Fibroblast of upper back skin (primary cell): Measurements from ENCODE around the gene CAPRIN1.

Experiments used
- DNase-seq: peaks from one replicate; pipeline ENCODE4 v3.0.0-alpha.2; 2013

CAPRIN1 gene

GRCh38 chr11:34098813-34099212 is 47.3 kb downstream of the CAPRIN1 start:
- DNase-seq, result no peak

DNA sequence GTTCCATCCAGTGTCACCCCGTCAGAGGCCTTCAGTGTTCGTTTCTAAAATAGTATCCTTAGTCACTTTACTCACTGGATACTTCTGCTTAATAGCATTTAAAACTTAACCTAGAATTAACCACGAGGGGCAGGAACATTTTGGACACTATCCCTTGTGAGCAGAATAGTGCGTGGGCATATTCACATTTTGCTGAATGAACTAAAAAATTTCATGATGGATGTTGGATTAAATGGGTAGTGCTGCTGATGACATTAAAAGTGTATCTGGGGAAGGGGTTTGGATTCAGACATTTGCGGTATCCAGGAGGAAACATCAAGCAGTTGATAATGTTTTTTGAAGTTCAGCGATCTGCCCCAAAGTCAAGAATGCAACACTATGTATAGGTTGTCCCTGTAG is 53.1 kb downstream of the CAPRIN1 start:
- DNase-seq, result no peak

DNA sequence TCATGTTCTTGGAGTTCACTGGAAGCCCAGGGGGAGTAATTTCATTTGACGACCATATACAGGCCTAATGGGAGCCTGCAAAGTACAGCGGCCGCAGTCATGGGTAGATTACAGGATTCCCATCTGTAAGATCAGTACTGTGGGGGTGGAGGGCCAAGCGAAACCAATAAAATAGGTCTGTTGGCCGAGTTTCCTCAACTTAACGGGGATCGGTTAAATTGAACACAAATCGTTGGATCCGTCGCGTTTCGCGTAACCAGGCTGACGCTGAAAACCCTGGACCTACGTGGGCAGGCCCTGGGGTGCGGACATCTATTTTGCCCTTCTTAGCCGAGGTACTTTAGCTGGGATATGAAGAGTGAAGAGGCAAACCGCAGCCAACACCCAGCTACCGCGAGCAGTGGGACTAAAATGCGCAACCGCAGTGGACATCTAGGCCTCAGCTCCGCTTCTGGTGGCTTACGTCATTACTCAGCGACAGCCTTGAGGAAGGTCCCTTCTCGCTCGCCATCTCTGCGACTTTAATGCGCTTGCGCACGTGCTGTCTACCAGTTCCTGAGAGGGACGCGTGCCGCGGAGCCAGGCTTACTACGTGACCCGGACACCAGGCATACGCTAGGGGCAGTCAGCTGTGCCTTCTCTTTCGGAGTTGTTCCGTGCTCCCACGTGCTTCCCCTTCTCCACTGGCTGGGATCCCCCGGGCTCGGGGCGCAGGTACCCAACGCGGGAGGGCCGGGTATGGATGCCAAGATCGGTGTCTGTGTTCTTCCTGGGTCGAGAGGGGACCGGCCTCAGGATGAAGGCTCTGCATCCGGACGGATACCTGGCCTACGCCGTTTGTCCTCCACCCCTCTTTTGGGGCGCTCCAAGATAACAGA is 53.8 kb downstream of the CAPRIN1 start, which contains the start of gene NAT10:
Gene NAT10, plus strand, starts transcription at position 551 of the 878 bp plus-strand sequence. CDS start 2,597 bp downstream, outside the sequence.
- DNase-seq, result peak; percentile 99

- no peak for DNase-seq
These were observed 54.5 kb downstream of the CAPRIN1 start for GRCh38 chr11:34105957-34106504.

DNA sequence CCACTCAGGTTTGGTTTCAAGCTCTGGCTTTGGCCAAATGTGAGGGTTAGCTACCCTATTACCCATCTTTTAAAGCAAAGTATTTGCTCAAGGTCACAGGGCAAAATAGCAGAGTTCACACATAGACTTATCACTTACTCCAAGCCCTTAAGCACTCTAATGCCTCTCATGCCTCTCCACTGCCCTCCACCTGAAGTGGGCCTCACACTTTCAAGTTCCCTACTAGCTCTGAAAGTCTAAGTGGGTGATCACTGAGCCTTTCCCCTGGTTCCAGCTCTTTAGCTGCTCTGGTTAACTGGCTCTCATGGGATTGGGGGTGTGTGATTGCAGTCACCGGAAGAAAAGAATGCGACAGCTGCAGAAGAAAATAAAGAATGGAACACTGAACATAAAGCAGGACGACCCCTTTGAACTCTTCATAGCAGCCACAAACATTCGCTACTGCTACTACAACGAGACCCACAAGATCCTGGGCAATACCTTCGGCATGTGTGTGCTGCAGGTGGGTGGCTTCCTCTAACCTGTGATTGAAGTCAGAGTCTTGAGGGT is 60.3 kb downstream of the CAPRIN1 start:
- no peak for DNase-seq

DNA sequence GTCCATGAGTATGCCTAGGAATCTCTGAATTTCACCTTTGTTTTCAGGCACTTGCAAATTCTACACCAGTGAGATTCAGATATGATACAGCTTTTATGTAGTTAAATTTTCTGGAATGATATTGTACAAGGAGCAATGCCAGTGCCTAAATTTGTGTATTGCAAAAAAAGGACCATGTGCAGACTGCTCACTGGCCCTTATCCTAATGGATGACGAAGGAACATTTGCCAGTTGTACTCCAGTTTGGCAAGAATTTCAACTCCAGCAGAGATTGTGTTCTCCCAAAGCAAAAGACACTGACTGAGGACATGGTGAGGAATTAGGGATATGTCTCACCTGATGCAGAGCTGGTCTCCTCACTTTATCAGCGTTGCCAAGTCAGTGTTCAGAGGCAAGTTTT is 62.5 kb downstream of the CAPRIN1 start:
- no peak for DNase-seq

GRCh38 chr11:34114471-34114870 is 62.9 kb downstream of the CAPRIN1 start:
- no peak for DNase-seq

- no peak for DNase-seq
These were observed 69.1 kb downstream of the CAPRIN1 start for GRCh38 chr11:34120651-34121050.

DNA sequence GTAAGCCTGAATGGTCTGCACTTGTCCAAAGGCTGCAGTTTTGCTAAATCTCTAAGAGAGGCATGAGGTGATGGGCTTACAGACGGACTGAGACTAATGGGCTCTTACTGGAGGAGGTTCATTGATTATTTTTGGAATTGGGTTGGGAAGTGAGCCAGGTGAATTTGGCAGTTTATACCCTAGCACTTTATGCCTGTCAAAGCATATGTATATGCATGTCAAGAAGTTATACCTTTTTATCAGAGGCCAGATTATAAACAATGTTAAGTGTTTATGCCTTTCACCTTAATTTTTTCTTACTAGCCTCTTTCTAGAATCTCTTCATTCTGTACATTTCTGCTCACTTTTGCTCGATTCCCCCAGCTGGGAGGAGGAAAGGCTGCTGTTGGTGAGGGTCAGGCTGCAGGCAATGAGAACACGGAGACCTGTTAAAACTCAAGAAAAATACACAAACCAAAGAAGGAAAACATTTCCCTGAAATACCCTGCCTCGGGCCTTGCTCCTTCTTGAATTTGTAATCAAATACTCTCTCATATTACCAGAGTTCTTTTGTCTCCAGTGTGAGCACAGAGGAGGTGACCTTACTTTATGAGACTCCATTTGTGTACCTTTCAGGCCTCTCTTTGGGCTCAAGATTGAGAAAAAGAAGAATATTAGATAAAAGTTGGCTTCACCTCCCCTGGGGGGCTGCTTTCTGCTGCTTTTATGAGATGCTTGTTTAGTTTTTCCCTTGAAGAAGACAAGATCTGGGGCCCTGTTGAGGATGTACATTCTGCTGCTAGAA is 73.5 kb downstream of the CAPRIN1 start:
- no peak for DNase-seq

DNA sequence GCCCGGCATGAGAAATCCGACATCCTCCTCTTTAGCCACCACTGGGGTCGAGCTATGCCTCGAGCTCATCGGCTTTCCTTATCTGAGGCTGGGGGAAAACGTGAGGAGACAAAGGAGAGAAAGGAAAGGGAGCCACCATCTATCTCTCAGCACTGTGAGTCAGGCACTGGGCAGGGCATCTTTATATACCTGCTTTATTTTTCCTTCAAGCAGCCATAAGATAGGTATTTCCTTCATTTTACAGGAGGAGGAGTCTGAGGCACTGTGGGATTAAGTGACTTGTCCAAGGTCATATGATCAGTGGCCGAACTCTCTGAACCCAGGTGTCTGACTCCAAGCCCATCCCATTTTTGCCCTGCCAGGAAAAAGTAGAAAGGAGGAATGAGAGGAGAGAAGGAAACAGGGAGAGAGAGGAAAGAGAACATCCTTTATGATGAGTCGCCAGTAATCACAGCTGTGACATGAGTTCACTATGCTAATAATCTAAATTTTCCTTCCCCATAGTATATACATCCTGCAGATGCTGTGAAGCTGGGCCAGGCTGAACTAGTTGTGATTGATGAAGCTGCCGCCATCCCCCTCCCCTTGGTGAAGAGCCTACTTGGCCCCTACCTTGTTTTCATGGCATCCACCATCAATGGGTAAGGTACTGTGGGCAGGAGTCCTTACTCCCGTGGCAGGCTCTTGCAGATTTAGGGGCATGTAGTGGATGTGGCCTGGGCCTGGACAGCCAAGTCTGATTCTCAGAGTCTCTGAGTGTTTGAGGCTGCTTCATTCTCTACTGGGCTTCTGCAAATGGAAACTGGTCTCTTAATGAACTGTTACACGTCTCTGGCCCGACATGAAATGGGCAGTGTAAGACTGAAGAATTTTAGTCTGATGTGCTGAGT is 75.7 kb downstream of the CAPRIN1 start:
- no peak for DNase-seq

DNA sequence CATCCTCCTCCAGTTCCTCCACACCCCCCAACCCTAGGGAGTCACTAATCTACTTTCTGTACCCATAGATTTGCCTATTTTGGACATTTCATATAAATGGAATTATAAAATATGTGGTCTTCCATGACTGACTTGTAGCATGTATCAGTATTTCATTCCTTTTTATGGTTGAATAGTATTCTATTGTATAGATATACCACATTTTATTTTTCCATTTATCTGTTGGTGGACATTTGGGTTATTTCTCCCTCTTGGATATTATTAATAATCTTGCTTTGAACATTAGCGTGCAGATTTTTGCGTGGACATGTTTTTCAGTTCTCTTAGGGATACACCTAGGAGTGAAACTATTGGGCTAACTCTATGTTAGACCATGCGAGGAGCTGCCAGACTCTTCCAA is 77.3 kb downstream of the CAPRIN1 start:
- no peak for DNase-seq

GRCh38 chr11:34132261-34132965 is 80.9 kb downstream of the CAPRIN1 start:
- no peak for DNase-seq

GRCh38 chr11:34134765-34135164 is 83.2 kb downstream of the CAPRIN1 start:
- DNase-seq, result no peak

GRCh38 chr11:34135439-34135838 is 83.9 kb downstream of the CAPRIN1 start:
- no peak for DNase-seq

GRCh38 chr11:34136420-34136819 is 84.9 kb downstream of the CAPRIN1 start:
- no peak for DNase-seq

GRCh38 chr11:34139346-34139745 is 87.8 kb downstream of the CAPRIN1 start:
- DNase-seq, result no peak

GRCh38 chr11:34140149-34140548 is 88.6 kb downstream of the CAPRIN1 start:
- no peak for DNase-seq

- no peak for DNase-seq
These were observed 91.5 kb downstream of the CAPRIN1 start for GRCh38 chr11:34143048-34143447.

GRCh38 chr11:34145073-34145472 is 93.5 kb downstream of the CAPRIN1 start:
- DNase-seq, result no peak

DNA sequence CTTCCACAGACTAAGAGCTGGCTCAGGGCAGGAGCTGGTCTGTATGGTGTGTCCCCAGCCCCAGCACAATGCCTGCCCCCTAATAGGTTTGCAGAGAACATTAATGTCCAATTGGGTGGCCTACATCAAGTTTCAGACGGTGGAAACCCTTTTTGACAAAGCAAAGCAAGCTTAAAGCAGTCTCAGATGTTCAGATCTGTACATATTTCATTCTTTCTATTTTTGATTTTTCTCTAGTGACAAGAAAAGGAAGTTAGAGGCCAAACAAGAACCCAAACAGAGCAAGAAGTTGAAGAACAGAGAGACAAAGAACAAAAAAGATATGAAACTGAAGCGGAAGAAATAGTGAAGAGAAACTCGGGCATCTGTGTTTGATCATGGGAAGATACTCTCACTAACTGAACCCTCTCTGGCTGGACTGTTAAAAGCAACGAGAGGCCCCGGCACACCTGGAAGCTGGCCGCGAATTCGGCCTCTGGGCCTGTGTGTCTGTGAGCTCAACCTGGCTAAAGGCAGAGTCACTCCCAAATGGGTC is 94.4 kb downstream of the CAPRIN1 start:
- DNase-seq, result no peak

DNA sequence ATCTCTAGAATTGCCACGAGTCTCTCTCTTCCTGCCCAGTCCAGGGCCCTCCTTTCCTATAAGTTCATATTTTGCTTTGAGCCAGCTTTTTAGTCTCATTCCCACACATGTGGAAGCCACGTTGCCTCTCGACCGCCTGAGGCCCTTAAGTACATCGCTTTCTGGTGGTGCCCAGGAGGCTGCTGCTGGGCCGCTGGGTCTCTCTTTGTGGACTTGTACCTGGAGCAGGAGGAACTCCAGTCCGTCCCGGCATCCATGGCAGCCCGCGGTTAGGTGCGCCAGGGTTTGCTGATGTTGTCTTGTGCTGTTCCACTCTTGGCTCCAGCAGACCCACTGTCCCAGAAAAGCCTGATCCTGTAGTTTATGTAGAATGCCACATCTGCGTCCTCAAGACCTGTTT is 94.9 kb downstream of the CAPRIN1 start:
- no peak for DNase-seq
